NCI-H1436 (cell line): ENCODE measurements around the gene CRY2.
A peak's percentile ranks its signal among the peaks of the same experiment; 100 is the strongest.
"Not testable (repeated sequence)": the region's sequence is repeated elsewhere in the genome, so short reads cannot be mapped to it uniquely, and the experiment has no call there.

Experiments used
- DNase-seq: peaks from one replicate; lab custom pipeline; 2025; lab: John Stamatoyannopoulos, UW

Gene CRY2

GRCh38 chr11:45846974-45847910, at the start of gene CRY2:
TSS of gene CRY2 (plus strand) at chr11:45847475. CDS start at chr11:45847491, 16 bp downstream.
- peak; percentile 95 for DNase-seq

- DNase-seq, result no peak
Measured at GRCh38 chr11:45798793-45799441, 48.4 kb upstream of the CRY2 start.

- DNase-seq, result no peak
Measured at GRCh38 chr11:45799562-45799961, 47.7 kb upstream of the CRY2 start.

GRCh38 chr11:45800261-45800660, 47.0 kb upstream of the CRY2 start:
- DNase-seq, result no peak

- DNase-seq, result no peak
Measured at GRCh38 chr11:45801723-45802315, 45.5 kb upstream of the CRY2 start.

GRCh38 chr11:45802531-45803317, 44.6 kb upstream of the CRY2 start:
- no peak for DNase-seq

- DNase-seq, result peak; percentile 26
Measured at GRCh38 chr11:45803971-45804760, 43.1 kb upstream of the CRY2 start.

GRCh38 chr11:45804761-45805304, 42.4 kb upstream of the CRY2 start, which contains the start of gene SLC35C1:
TSS of gene SLC35C1 (plus strand) at chr11:45805149. CDS start at chr11:45805802, 653 bp downstream.
- peak; percentile 95 for DNase-seq

GRCh38 chr11:45805305-45806071, 41.8 kb upstream of the CRY2 start:
- DNase-seq, result no peak

- DNase-seq, result no peak
Measured at GRCh38 chr11:45806072-45806933, 41.0 kb upstream of the CRY2 start.

GRCh38 chr11:45806937-45807791, 40.1 kb upstream of the CRY2 start:
- no peak for DNase-seq

- no peak for DNase-seq
Measured at GRCh38 chr11:45807792-45808238, 39.5 kb upstream of the CRY2 start.

GRCh38 chr11:45808427-45808826, 38.8 kb upstream of the CRY2 start:
- DNase-seq, result not testable (repeated sequence)

GRCh38 chr11:45809456-45810395, 37.5 kb upstream of the CRY2 start:
- DNase-seq, result no peak

GRCh38 chr11:45810431-45811108, 36.7 kb upstream of the CRY2 start:
- DNase-seq, result no peak

GRCh38 chr11:45811109-45811435, 36.2 kb upstream of the CRY2 start:
- DNase-seq, result no peak
